ENCODE measurements around the gene KLRF2. TPM values are rescaled to one million over a fixed set of nuclear protein-coding genes. Genes with fewer than 3 reads are reported as not detected.

Gene KLRF2
- total RNA-seq, 2 experiments from 2014 or later, result not detected

DNA sequence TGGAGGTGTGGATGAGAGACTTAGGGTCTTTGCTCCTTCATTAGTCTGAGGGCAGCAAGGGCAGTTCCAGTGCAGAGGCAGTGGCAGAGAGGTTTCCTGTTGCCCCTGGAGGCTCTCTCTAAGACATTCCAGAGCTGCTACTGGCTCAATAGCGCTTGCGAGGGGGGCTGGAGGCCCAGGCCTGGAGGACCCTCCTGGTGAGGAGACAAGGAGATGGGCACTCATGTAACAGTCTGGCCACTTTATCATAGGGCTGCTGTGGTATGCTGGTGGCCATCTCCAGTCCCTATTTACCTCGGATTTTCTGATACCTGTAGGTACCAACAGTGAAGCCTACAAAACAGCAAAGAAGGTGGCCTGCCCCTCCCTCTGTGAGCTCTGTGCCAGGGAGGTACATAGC, 38.2 kb downstream of the KLRF2 start:
- no peak overlapping the region for H3K4me3 Mint-ChIP-seq
- no peak for ATAC-seq
- intact Hi-C loops (cut with micrococcal nuclease), result no loop called here
- no peaks in the 10 kb centered on the region for H3K9me3 Mint-ChIP-seq
- DNase-seq, result no peak
- H3K27ac Mint-ChIP-seq, result no peak overlapping the region
- ChIA-PET CTCF (interaction anchor here (1.1 to 2.0 kb wide), 3 partner anchors 10 to 105 kb away, joined by 3 to 7 read pairs (median 6); no protein-coding TSS in a partner anchor), POLR2A (interaction anchor here (2.6 kb wide), 1 partner anchor 13 kb away, joined by 9 read pairs; no protein-coding TSS in a partner anchor)
- peaks cover 12% of the 10 kb centered on the region for H3K4me1 Mint-ChIP-seq (ENCODE audit: low read depth)
- H3K36me3 Mint-ChIP-seq (ENCODE audit: low read depth), result no peaks in the 10 kb centered on the region
- TF ChIP-seq, protein P1, sequence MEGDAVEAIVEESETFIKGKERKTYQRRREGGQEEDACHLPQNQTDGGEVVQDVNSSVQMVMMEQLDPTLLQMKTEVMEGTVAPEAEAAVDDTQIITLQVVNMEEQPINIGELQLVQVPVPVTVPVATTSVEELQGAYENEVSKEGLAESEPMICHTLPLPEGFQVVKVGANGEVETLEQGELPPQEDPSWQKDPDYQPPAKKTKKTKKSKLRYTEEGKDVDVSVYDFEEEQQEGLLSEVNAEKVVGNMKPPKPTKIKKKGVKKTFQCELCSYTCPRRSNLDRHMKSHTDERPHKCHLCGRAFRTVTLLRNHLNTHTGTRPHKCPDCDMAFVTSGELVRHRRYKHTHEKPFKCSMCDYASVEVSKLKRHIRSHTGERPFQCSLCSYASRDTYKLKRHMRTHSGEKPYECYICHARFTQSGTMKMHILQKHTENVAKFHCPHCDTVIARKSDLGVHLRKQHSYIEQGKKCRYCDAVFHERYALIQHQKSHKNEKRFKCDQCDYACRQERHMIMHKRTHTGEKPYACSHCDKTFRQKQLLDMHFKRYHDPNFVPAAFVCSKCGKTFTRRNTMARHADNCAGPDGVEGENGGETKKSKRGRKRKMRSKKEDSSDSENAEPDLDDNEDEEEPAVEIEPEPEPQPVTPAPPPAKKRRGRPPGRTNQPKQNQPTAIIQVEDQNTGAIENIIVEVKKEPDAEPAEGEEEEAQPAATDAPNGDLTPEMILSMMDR (IDR thresholded peaks at IDR 0.05), result no peak
- no peaks in the 10 kb centered on the region for H3K27me3 Mint-ChIP-seq

DNA sequence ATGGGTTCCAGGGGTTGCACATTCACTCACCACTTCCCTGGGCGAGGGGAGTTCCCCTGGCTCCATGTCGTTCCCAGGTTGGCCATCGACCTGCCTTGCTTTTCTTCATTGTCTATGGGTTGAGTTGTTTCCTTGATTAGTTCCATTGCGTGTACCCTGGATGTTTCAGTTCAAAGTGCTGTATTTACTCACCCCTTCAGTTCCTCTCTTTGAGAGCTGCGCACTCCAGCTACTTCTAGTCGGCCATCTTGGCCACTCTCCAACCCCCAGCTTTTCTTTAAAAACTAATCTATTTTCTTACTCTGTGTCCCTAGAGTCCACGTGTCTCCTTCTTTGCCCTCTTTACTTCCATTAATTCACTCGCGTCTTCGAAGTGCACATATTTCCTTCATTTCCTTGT, 39.2 kb downstream of the KLRF2 start:
- Mint-ChIP-seq H3K4me1 (ENCODE audit: low read depth) (peaks cover 14% of the 10 kb centered on the region), H3K4me3 (no peak overlapping the region), H3K36me3 (ENCODE audit: low read depth) (no peaks in the 10 kb centered on the region), H3K27ac (no peak overlapping the region), H3K9me3 (no peaks in the 10 kb centered on the region), H3K27me3 (no peaks in the 10 kb centered on the region)
- intact Hi-C loops (cut with micrococcal nuclease), result no loop called here
- CTCF ChIA-PET, result interaction anchor here (0.7 to 2.0 kb wide), 6 partner anchors 11 to 106 kb away, joined by 3 to 7 read pairs (median 4); no protein-coding TSS in a partner anchor
- ATAC-seq (no peak), DNase-seq (no peak)
- POLR2A ChIA-PET, result interaction anchor here (0.7 to 2.6 kb wide), 2 partner anchors 14 to 134 kb away, joined by 3 to 9 read pairs; no protein-coding TSS in a partner anchor
- TF ChIP-seq, protein P1 (IDR thresholded peaks at IDR 0.05), result no peak

DNA sequence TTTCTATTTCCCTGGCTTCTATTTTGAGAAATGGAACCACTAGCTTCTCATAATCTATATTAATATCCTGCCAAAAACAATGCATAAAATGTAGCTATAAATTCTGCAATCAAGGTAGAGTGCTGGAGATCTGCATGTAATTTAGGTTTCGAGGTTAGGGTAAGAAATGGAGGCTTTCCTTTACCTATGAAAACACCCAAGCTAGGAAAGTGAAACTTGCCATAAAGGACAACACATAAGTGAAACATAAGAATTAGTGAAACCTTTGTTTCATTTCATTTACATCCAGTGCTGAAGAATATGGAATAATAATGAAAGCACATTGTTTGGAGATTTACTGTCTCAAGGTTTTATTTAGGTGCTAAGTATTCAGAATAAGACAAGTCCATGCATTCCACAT, 41.1 kb downstream of the KLRF2 start:
- TF ChIP-seq, protein P1 (IDR thresholded peaks at IDR 0.05), result no peak
- no peak overlapping the region for H3K27ac Mint-ChIP-seq
- ATAC-seq (no peak), DNase-seq (no peak)
- H3K4me1 Mint-ChIP-seq (ENCODE audit: low read depth), result peaks cover 20% of the 10 kb centered on the region
- ChIA-PET POLR2A (no interaction called here), CTCF (interaction anchor here (0.8 to 2.0 kb wide), 8 partner anchors 11 to 174 kb away, joined by 3 to 10 read pairs (median 4); no protein-coding TSS in a partner anchor)
- H3K36me3 Mint-ChIP-seq (ENCODE audit: low read depth), result no peaks in the 10 kb centered on the region
- H3K9me3 Mint-ChIP-seq, result no peaks in the 10 kb centered on the region
- no peaks in the 10 kb centered on the region for H3K27me3 Mint-ChIP-seq
- no peak overlapping the region for H3K4me3 Mint-ChIP-seq
- intact Hi-C loops (cut with micrococcal nuclease), result no loop called here

DNA sequence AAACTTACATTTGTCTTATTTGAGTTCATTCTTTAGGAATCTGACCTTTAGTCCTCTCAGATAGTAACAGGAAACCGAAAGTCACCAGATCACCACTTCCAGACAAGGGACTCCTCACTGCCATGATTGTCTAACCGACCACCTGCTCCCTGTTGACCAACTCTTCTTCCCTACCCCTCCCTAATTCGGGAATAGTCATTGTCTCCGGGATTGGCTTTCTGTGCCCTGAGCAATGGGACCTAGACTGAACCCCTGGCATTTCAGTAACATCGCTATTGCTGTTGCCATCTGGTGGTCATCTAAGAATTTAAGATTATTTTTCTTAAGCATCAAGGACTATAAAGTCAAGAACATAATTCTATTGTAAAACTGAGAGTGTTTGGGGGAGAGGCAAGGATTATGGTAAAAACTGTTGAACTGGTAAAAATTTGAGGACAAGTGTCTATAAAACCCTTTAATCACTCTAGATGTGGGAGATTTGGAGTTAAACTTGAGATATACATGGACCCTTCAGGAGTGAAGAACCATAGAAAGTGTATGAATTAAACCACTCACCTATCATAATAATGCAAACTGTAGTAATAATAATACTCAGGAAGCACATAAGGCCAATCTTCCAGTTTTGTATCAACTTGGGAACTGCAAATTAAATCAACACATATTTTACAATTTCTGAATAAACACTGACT, 44.6 kb downstream of the KLRF2 start:
- Mint-ChIP-seq H3K4me3 (peak overlapping the region; percentile 59), H3K27me3 (no peaks in the 10 kb centered on the region), H3K9me3 (no peaks in the 10 kb centered on the region), H3K4me1 (ENCODE audit: low read depth) (peaks cover 21% of the 10 kb centered on the region), H3K36me3 (ENCODE audit: low read depth) (no peaks in the 10 kb centered on the region), H3K27ac (peak overlapping the region; percentile 73)
- TF ChIP-seq, protein P1 (IDR thresholded peaks at IDR 0.05), result peak; percentile 60
- POLR2A ChIA-PET, result interaction anchor here (1.3 kb wide), 1 partner anchor 177 kb away, joined by 3 read pairs; no protein-coding TSS in a partner anchor
- intact Hi-C loops (cut with micrococcal nuclease), result loop anchor here (1.0 to 5.0 kb wide), 3 partner anchors 59 to 179 kb away; partner anchors contain the start of gene CLEC2B
- CTCF ChIA-PET, result interaction anchor here (0.7 to 5.3 kb wide), 21 partner anchors 9 to 574 kb away, joined by 3 to 61 read pairs (median 4); no protein-coding TSS in a partner anchor
- ATAC-seq (peak; percentile 73), DNase-seq (peak; percentile 7)

DNA sequence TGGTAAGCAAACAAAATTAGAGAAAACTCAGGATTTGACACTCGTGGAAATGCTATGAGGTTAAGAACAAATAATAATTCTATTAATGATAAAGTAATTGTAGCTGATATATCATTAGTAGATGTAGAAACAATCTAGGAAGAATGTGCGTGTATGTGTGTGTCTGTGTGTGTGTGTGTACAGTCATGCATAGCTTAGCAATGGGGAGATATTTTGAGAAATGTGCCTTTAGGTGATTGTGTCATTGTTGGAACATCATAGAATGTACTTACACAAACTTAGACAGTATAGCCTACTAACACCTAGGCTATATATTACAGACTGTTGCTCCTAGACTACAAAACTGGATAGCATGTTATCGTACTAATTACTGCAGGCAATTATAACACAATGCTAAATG, 45.6 kb downstream of the KLRF2 start:
- Mint-ChIP-seq H3K27ac (no peak overlapping the region), H3K27me3 (no peaks in the 10 kb centered on the region), H3K4me1 (ENCODE audit: low read depth) (peaks cover 21% of the 10 kb centered on the region), H3K4me3 (no peak overlapping the region), H3K36me3 (ENCODE audit: low read depth) (no peaks in the 10 kb centered on the region), H3K9me3 (no peaks in the 10 kb centered on the region)
- intact Hi-C loops (cut with micrococcal nuclease), result loop anchor here (1.0 to 5.0 kb wide), 3 partner anchors 60 to 180 kb away; partner anchors contain the start of gene CLEC2B
- ATAC-seq, result no peak
- POLR2A ChIA-PET, result no interaction called here
- DNase-seq, result no peak
- CTCF ChIA-PET, result interaction anchor here (0.8 to 5.3 kb wide), 6 partner anchors 8 to 181 kb away, joined by 3 to 61 read pairs (median 4); no protein-coding TSS in a partner anchor
- TF ChIP-seq, protein P1 (IDR thresholded peaks at IDR 0.05), result no peak
